ENCODE results near the gene LRRC74B.
"Not testable (repeated sequence)": the region's sequence is repeated elsewhere in the genome, so short reads cannot be mapped to it uniquely, and the experiment has no call there.

The LRRC74B gene

GRCh38 chr22:21092797-21093554 lies 47.2 kb downstream of the LRRC74B start:
- Histone ChIP-seq H3K27me3 (ENCODE audit: control insufficient read depth, insufficient read depth, low read length) (no peaks in the 10 kb centered on the region), H3K9me3 (ENCODE audit: control insufficient read depth, low read length) (no peaks in the 10 kb centered on the region), H3K4me3 (ENCODE audit: low read depth, low read length) (no peak overlapping the region), H3K4me2 (ENCODE audit: low read length) (no peak overlapping the region), H3K79me2 (no peaks in the 10 kb centered on the region), H3K27ac (no peak overlapping the region), H3K9ac (no peak overlapping the region), H3K4me1 (no peaks in the 10 kb centered on the region), H2AFZ (no peak overlapping the region), H3K36me3 (ENCODE audit: control insufficient read depth, insufficient read depth, low read length) (no peaks in the 10 kb centered on the region)
- TF ChIP-seq CTCF (IDR thresholded peaks at IDR 0.05), result no peak

GRCh38 chr22:21093555-21094137 lies 47.9 kb downstream of the LRRC74B start:
- H3K4me3 ChIP-seq (ENCODE audit: low read depth, low read length); H3K9me3 ChIP-seq (ENCODE audit: control insufficient read depth, low read length); H3K27me3 ChIP-seq (ENCODE audit: control insufficient read depth, insufficient read depth, low read length); H3K36me3 ChIP-seq (ENCODE audit: control insufficient read depth, insufficient read depth, low read length); H3K4me2 ChIP-seq (ENCODE audit: low read length); H3K79me2 ChIP-seq; H2AFZ ChIP-seq; H3K4me1 ChIP-seq; H3K27ac ChIP-seq; H3K9ac ChIP-seq: not testable (repeated sequence)

GRCh38 chr22:21094911-21095772 lies 49.4 kb downstream of the LRRC74B start:
- TF ChIP-seq CTCF (IDR thresholded peaks at IDR 0.05), result no peak
- Histone ChIP-seq H3K9me3 (ENCODE audit: control insufficient read depth, low read length) (no peaks in the 10 kb centered on the region), H3K27me3 (ENCODE audit: control insufficient read depth, insufficient read depth, low read length) (no peaks in the 10 kb centered on the region), H3K36me3 (ENCODE audit: control insufficient read depth, insufficient read depth, low read length) (no peaks in the 10 kb centered on the region), H2AFZ (no peak overlapping the region), H3K9ac (no peak overlapping the region), H3K79me2 (no peaks in the 10 kb centered on the region), H3K4me3 (ENCODE audit: low read depth, low read length) (no peak overlapping the region), H3K4me2 (ENCODE audit: low read length) (no peak overlapping the region), H3K4me1 (no peaks in the 10 kb centered on the region), H3K27ac (no peak overlapping the region)

GRCh38 chr22:21095773-21096107 lies 50.0 kb downstream of the LRRC74B start:
- no peaks in the 10 kb centered on the region for H3K36me3 ChIP-seq (ENCODE audit: control insufficient read depth, insufficient read depth, low read length)
- no peak overlapping the region for H3K9ac ChIP-seq
- H3K27me3 ChIP-seq (ENCODE audit: control insufficient read depth, insufficient read depth, low read length), result no peaks in the 10 kb centered on the region
- no peaks in the 10 kb centered on the region for H3K9me3 ChIP-seq (ENCODE audit: control insufficient read depth, low read length)
- no peak overlapping the region for H3K4me3 ChIP-seq (ENCODE audit: low read depth, low read length)
- TF ChIP-seq CTCF (IDR thresholded peaks at IDR 0.05), result no peak
- H3K4me1 ChIP-seq, result no peaks in the 10 kb centered on the region
- no peaks in the 10 kb centered on the region for H3K79me2 ChIP-seq
- no peak overlapping the region for H3K27ac ChIP-seq
- H2AFZ ChIP-seq, result no peak overlapping the region
- no peak overlapping the region for H3K4me2 ChIP-seq (ENCODE audit: low read length)

- H3K27ac ChIP-seq, result not testable (repeated sequence)
Observed at GRCh38 chr22:21096878-21097277, 51.1 kb downstream of the LRRC74B start.

More at GRCh38 chr22:21096878-21097277, 51.1 kb downstream of the LRRC74B start:
- not testable (repeated sequence) for H3K4me1 ChIP-seq; H3K79me2 ChIP-seq; H3K36me3 ChIP-seq (ENCODE audit: control insufficient read depth, insufficient read depth, low read length); H3K27me3 ChIP-seq (ENCODE audit: control insufficient read depth, insufficient read depth, low read length); H3K4me2 ChIP-seq (ENCODE audit: low read length); H3K4me3 ChIP-seq (ENCODE audit: low read depth, low read length); H2AFZ ChIP-seq; H3K9me3 ChIP-seq (ENCODE audit: control insufficient read depth, low read length); H3K9ac ChIP-seq
